ENCODE results near the gene E2F4. TPM values are rescaled to one million over a fixed set of nuclear protein-coding genes. Genes with fewer than 3 reads are reported as not detected.

Gene E2F4
- total and polyA plus RNA-seq, 7 donors = 40.0 to 85.9 (median 69.8) TPM

GRCh38 chr16:67210069-67210937 lies 18.3 kb downstream of the E2F4 start:
- intact Hi-C loops (cut with DNase I) = no loop called here
- Histone ChIP-seq H3K4me1 (no peaks in the 10 kb centered on the region), H3K4me3 (no peak overlapping the region), H3K9me3 (no peaks in the 10 kb centered on the region), H3K36me3 (peaks cover 0 to 4% (median 0%) of the 10 kb centered on the region in 4 donors), H3K27me3 (no peaks in the 10 kb centered on the region), H3K27ac (no peak overlapping the region)
- DNase-seq = no peak
- 91% methylated on average over 25 of the region's 25 CpGs for WGBS, 2 donors
- TF ChIP-seq POLR2A (IDR thresholded peaks at IDR 0.05) (no peak), CTCF (IDR thresholded peaks at IDR 0.05) (no peak), EP300 (IDR thresholded peaks at IDR 0.05) (no peak), POLR2AphosphoS5 (IDR thresholded peaks at IDR 0.05) (no peak)

- no peak overlapping the region for H3K27ac ChIP-seq
- H3K4me1 ChIP-seq = no peaks in the 10 kb centered on the region
- 88% methylated on average over 7 of the region's 7 CpGs for WGBS, 2 donors
- DNase-seq = no peak
- no peaks in the 10 kb centered on the region for H3K9me3 ChIP-seq
- peaks cover 0 to 4% (median 0%) of the 10 kb centered on the region in 4 donors for H3K36me3 ChIP-seq
- TF ChIP-seq CTCF (IDR thresholded peaks at IDR 0.05) (no peak), POLR2A (IDR thresholded peaks at IDR 0.05) (no peak), EP300 (IDR thresholded peaks at IDR 0.05) (no peak)
- H3K27me3 ChIP-seq = no peaks in the 10 kb centered on the region
- no peak overlapping the region for H3K4me3 ChIP-seq
- intact Hi-C loops (cut with DNase I) = no loop called here
Measured at GRCh38 chr16:67211674-67212073, 19.7 kb downstream of the E2F4 start.

- Histone ChIP-seq H3K9me3 (no peaks in the 10 kb centered on the region), H3K36me3 (no peaks in the 10 kb centered on the region), H3K27me3 (no peaks in the 10 kb centered on the region), H3K4me1 (no peaks in the 10 kb centered on the region), H3K4me3 (no peak overlapping the region), H3K27ac (no peak overlapping the region)
- no peak for TF ChIP-seq POLR2A (IDR thresholded peaks at IDR 0.05)
- no peak for TF ChIP-seq POLR2AphosphoS5 (IDR thresholded peaks at IDR 0.05)
- TF ChIP-seq CTCF (IDR thresholded peaks at IDR 0.05) = no peak
- no peak for TF ChIP-seq EP300 (IDR thresholded peaks at IDR 0.05)
- intact Hi-C loops (cut with DNase I) = no loop called here
- DNase-seq = no peak
Measured at GRCh38 chr16:67212766-67213165, 20.8 kb downstream of the E2F4 start.

GRCh38 chr16:67213197-67214019 lies 21.5 kb downstream of the E2F4 start:
- intact Hi-C loops (cut with DNase I) = no loop called here
- no peaks in the 10 kb centered on the region for H3K36me3 ChIP-seq
- no peak overlapping the region for H3K4me3 ChIP-seq

More at GRCh38 chr16:67213197-67214019, 21.5 kb downstream of the E2F4 start:
- no peaks in the 10 kb centered on the region for H3K27me3 ChIP-seq
- H3K9me3 ChIP-seq = no peaks in the 10 kb centered on the region
- DNase-seq = no peak
- no peaks in the 10 kb centered on the region for H3K4me1 ChIP-seq
- 74 to 84% methylated on average over 8 of the region's 8 CpGs for WGBS, 2 donors
- H3K27ac ChIP-seq = no peak overlapping the region
- TF ChIP-seq CTCF (IDR thresholded peaks at IDR 0.05) = no peak
- no peak for TF ChIP-seq EP300 (IDR thresholded peaks at IDR 0.05)
- no peak for TF ChIP-seq POLR2A (IDR thresholded peaks at IDR 0.05)
- TF ChIP-seq POLR2AphosphoS5 (IDR thresholded peaks at IDR 0.05) = no peak
